ENCODE measurements around the gene PORCN. TPM values are rescaled to one million over a fixed set of nuclear protein-coding genes. Genes with fewer than 3 reads are reported as not detected.

PORCN gene
- total and polyA plus RNA-seq, 9 of the 15 experiments (the other 6 are each of a cell fraction or from before 2014, with no cell fraction given) = 0.34 to 5.1 (median 2.8) TPM

DNA sequence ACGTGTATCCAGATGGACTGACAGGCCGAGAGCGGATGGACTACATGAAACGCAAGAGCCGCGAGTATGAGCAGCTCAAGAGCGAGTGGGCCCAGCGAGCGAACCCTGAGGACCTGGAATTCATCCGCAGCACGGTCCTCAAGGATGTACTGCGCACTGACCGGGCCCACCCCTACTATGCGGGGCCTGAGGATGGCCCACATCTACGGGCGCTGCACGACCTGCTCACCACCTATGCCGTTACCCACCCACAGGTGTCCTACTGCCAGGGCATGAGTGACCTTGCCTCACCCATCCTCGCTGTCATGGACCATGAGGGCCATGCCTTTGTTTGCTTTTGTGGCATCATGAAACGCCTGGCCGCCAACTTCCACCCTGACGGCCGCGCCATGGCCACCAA lies 50.8 kb downstream of the PORCN start (continued):
- no peak for TF ChIP-seq E2F1 (CRISPR knock-in tag; IDR thresholded peaks at IDR 0.05)
- no peak for TF ChIP-seq RBM15 (IDR thresholded peaks at IDR 0.05; ENCODE audit: insufficient read depth, low read length)
- TF ChIP-seq IRF2 (CRISPR knock-in tag; IDR thresholded peaks at IDR 0.05) = no peak
- TF ChIP-seq, protein P1, sequence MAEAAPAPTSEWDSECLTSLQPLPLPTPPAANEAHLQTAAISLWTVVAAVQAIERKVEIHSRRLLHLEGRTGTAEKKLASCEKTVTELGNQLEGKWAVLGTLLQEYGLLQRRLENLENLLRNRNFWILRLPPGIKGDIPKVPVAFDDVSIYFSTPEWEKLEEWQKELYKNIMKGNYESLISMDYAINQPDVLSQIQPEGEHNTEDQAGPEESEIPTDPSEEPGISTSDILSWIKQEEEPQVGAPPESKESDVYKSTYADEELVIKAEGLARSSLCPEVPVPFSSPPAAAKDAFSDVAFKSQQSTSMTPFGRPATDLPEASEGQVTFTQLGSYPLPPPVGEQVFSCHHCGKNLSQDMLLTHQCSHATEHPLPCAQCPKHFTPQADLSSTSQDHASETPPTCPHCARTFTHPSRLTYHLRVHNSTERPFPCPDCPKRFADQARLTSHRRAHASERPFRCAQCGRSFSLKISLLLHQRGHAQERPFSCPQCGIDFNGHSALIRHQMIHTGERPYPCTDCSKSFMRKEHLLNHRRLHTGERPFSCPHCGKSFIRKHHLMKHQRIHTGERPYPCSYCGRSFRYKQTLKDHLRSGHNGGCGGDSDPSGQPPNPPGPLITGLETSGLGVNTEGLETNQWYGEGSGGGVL (CRISPR knock-in tag; IDR thresholded peaks at IDR 0.05) = no peak

GRCh38 chrX:48560056-48560455 lies 51.3 kb downstream of the PORCN start:
- intact Hi-C loops (cut with micrococcal nuclease) (no loop called here), in situ Hi-C loops (cut with MboI) (no loop called here)
- ChIA-PET CTCF (ENCODE audit: low intra/inter-chr PET ratio) (no interaction called here), POLR2A (interaction anchor here (1.4 kb wide), 1 partner anchor 14 kb away, joined by 3 read pairs; the partner anchor contains the start of gene RBM3)
- Histone ChIP-seq H3K4me1 (replicated peaks in 1 of 2; ENCODE audit: control insufficient read depth in 2 of 2, insufficient read depth in 2 of 2, low read length in 2 of 2) (no peaks in the 10 kb centered on the region; a peak in 1 of 5 replicates), H3K9me3 (replicated peaks; ENCODE audit: control insufficient read depth, insufficient read depth, low read depth, low read length) (no peaks in the 10 kb centered on the region), H3K79me2 (ENCODE audit: control insufficient read depth, insufficient read depth, low read length) (no peaks in the 10 kb centered on the region), H3K36me3 (ENCODE audit: control insufficient read depth, insufficient read depth, low read length) (peaks cover 38% of the 10 kb centered on the region; the same call in 2 of the 3 replicates), H3K4me3 (no peak overlapping the region), H4K20me1 (replicated peaks; ENCODE audit: control insufficient read depth, insufficient read depth, low read length) (no peaks in the 10 kb centered on the region; the same call in 1 of the 2 replicates), H3K9me1 (ENCODE audit: control insufficient read depth, insufficient read depth, low read length) (no peaks in the 10 kb centered on the region), H3K27me3 (ENCODE audit: control insufficient read depth in 2 of 2, insufficient read depth in 2 of 2, low read length in 2 of 2) (no peaks in the 10 kb centered on the region), H2AFZ (ENCODE audit: low read depth, low read length) (no peak overlapping the region), H3K4me2 (ENCODE audit: insufficient read depth, low read length) (no peak overlapping the region), H3K27ac (ENCODE audit: extremely low read depth, low read depth, low read length) (no peak overlapping the region), H3K9ac (ENCODE audit: insufficient read depth in 1 of 2, low read depth in 2 of 2, low read length in 2 of 2) (no peak overlapping the region)
- no peak for DNase-seq (ENCODE audit: extremely low read depth in 1 of 4, low spot score in 3 of 4)
- no peak for FAIRE-seq
- no TSS peak for BruUV-seq (replicated peaks)
- no peak for ATAC-seq
- 87% methylated on average over 12 of the region's 14 CpGs for WGBS (ENCODE audit: insufficient coverage, low coverage, missing lambda C conversion rate)
- TF ChIP-seq PTBP1 (IDR thresholded peaks at IDR 0.05; ENCODE audit: low read depth, low read length) (no peak), KDM5B (IDR thresholded peaks at IDR 0.05; ENCODE audit: insufficient replicate concordance, low read depth, low read length) (no peak), ZNF316 (IDR thresholded peaks at IDR 0.05) (no peak), MAZ (CRISPR knock-in tag; conservative IDR thresholded peaks at IDR 0.05 in 1 of 2, IDR thresholded peaks at IDR 0.05 in 1 of 2) (no peak), NR1H2 (CRISPR knock-in tag; IDR thresholded peaks at IDR 0.05) (no peak), TRIM28 (IDR thresholded peaks at IDR 0.05) (no peak), ARID2 (IDR thresholded peaks at IDR 0.05) (no peak), OTX1 (CRISPR knock-in tag; IDR thresholded peaks at IDR 0.05) (no peak), ZNF586 (CRISPR knock-in tag; conservative IDR thresholded peaks at IDR 0.05) (no peak)
- TF ChIP-seq, protein P2, sequence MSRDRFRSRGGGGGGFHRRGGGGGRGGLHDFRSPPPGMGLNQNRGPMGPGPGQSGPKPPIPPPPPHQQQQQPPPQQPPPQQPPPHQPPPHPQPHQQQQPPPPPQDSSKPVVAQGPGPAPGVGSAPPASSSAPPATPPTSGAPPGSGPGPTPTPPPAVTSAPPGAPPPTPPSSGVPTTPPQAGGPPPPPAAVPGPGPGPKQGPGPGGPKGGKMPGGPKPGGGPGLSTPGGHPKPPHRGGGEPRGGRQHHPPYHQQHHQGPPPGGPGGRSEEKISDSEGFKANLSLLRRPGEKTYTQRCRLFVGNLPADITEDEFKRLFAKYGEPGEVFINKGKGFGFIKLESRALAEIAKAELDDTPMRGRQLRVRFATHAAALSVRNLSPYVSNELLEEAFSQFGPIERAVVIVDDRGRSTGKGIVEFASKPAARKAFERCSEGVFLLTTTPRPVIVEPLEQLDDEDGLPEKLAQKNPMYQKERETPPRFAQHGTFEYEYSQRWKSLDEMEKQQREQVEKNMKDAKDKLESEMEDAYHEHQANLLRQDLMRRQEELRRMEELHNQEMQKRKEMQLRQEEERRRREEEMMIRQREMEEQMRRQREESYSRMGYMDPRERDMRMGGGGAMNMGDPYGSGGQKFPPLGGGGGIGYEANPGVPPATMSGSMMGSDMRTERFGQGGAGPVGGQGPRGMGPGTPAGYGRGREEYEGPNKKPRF (IDR thresholded peaks at IDR 0.05; ENCODE audit: low read depth, low read length) = no peak
- TF ChIP-seq, protein P3, sequence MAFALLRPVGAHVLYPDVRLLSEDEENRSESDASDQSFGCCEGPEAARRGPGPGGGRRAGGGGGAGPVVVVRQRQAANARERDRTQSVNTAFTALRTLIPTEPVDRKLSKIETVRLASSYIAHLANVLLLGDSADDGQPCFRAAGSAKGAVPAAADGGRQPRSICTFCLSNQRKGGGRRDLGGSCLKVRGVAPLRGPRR (CRISPR knock-in tag; IDR thresholded peaks at IDR 0.05) = no peak
